ENCODE results near the gene ENOX1. TPM values are rescaled to one million over a fixed set of nuclear protein-coding genes. Genes with fewer than 3 reads are reported as not detected.

The ENOX1 gene
- total and polyA plus RNA-seq, 2 of the 8 experiments (the other 6 are each of a cell fraction or from before 2014, with no cell fraction given): 0.23 to 0.37 TPM

- H3K9me3 ChIP-seq (ENCODE audit: insufficient read depth in 2 of 2, low read depth in 1 of 2, low read length in 1 of 2): no peaks in the 10 kb centered on the region
- H3K14ac ChIP-seq (ENCODE audit: insufficient read length): no peak overlapping the region
- no peak overlapping the region for H2BK15ac ChIP-seq (ENCODE audit: low read length)
- no peak overlapping the region for H4K8ac ChIP-seq (ENCODE audit: extremely low read depth, insufficient read depth, low read length)
- H3K4me1 ChIP-seq (replicated peaks in 1 of 4; ENCODE audit: control insufficient read depth in 3 of 4, insufficient read depth in 4 of 4, low read length in 3 of 4): no peaks in the 10 kb centered on the region
- ChIA-PET CTCF (ENCODE audit: partially characterized antibody) (no interaction called here), POLR2A (ENCODE audit: partially characterized antibody) (no interaction called here)
- FAIRE-seq (no peak), DNase-seq (ENCODE audit: low read depth in 1 of 2, low spot score in 2 of 2) (no peak)
- no peak overlapping the region for H4K5ac ChIP-seq (ENCODE audit: insufficient read length, low read depth, low read length)
- no peaks in the 10 kb centered on the region for H3K79me1 ChIP-seq (ENCODE audit: low read depth, low read length)
- H3K79me2 ChIP-seq (ENCODE audit: control insufficient read depth in 1 of 2, insufficient read depth in 2 of 2, low read length in 2 of 2): no peaks in the 10 kb centered on the region
- H4K20me1 ChIP-seq (replicated peaks in 1 of 2; ENCODE audit: control insufficient read depth in 1 of 2, insufficient read depth in 2 of 2, low read length in 2 of 2): no peaks in the 10 kb centered on the region
- no peak overlapping the region for H2AK5ac ChIP-seq (ENCODE audit: low read depth, low read length)
- H2BK20ac ChIP-seq (ENCODE audit: low read length): no peak overlapping the region
- TF ChIP-seq TAF1 (IDR thresholded peaks at IDR 0.05; ENCODE audit: low read depth, low read length) (no peak), POLR2A (IDR thresholded peaks at IDR 0.05; ENCODE audit: control extremely low read depth in 1 of 2, low read depth in 2 of 2, low read length in 2 of 2) (no peak), SP2 (IDR thresholded peaks at IDR 0.05; ENCODE audit: low read length) (no peak), SIRT6 (IDR thresholded peaks at IDR 0.05; ENCODE audit: low read length) (no peak), CBX8 (IDR thresholded peaks at IDR 0.05; ENCODE audit: borderline replicate concordance, low read depth, low read length) (no peak), EZH2 (IDR thresholded peaks at IDR 0.05; ENCODE audit: low read depth, low read length, severe bottlenecking) (no peak), ATF2 (IDR thresholded peaks at IDR 0.05; ENCODE audit: low read length) (no peak), GTF2F1 (IDR thresholded peaks at IDR 0.05; ENCODE audit: borderline replicate concordance, low read depth, low read length) (no peak)
- no peak overlapping the region for H3K9ac ChIP-seq (replicated peaks in 1 of 4; ENCODE audit: extremely low read depth in 1 of 4, low read depth in 3 of 4, low read length in 3 of 4)
- H3K4ac ChIP-seq (replicated peaks; ENCODE audit: insufficient read length, low read depth, low read length): no peak overlapping the region
- H3K27me3 ChIP-seq (replicated peaks in 1 of 4; ENCODE audit: control insufficient read depth in 3 of 4, extremely low read depth in 1 of 4, insufficient read depth in 3 of 4, low read length in 3 of 4): no peaks in the 10 kb centered on the region
- no peak overlapping the region for H3K4me3 ChIP-seq (ENCODE audit: extremely low read depth in 1 of 4, insufficient read depth in 2 of 4, low read depth in 3 of 4, low read length in 4 of 4)
- no peak overlapping the region for H2BK120ac ChIP-seq (replicated peaks; ENCODE audit: low read depth, low read length)
- H2BK5ac ChIP-seq (ENCODE audit: low read depth, low read length): no peak overlapping the region
- no peak overlapping the region for H4K91ac ChIP-seq (replicated peaks; ENCODE audit: insufficient read length, low read length)
- H3K36me3 ChIP-seq (ENCODE audit: control insufficient read depth in 2 of 4, insufficient read depth in 4 of 4, low read length in 3 of 4): no peaks in the 10 kb centered on the region
- H3K27ac ChIP-seq (ENCODE audit: low read depth, low read length): no peak overlapping the region
- 80% methylated on average over 1 of the region's 1 CpG; no CpG with 5 or more reads in 1 of the 2 experiments for WGBS, 2 experiments (ENCODE audit: extremely low coverage in 1 of 2, insufficient coverage in 1 of 2, insufficient read length in 1 of 2, insufficient replicate concordance in 2 of 2, low coverage in 1 of 2, low lambda C conversion rate in 2 of 2, missing lambda C conversion rate in 1 of 2)
- H3K23me2 ChIP-seq (ENCODE audit: low read depth, low read length): no peaks in the 10 kb centered on the region
- no peak overlapping the region for H3K18ac ChIP-seq (ENCODE audit: extremely low read depth, low read length)
- H2BK12ac ChIP-seq (ENCODE audit: low read depth, low read length): no peak overlapping the region
- H3K23ac ChIP-seq (ENCODE audit: insufficient read length): no peak overlapping the region
- H2AFZ ChIP-seq (ENCODE audit: low read length): no peak overlapping the region
- no peak overlapping the region for H3K4me2 ChIP-seq (ENCODE audit: insufficient read depth in 1 of 2, low read depth in 2 of 2, low read length in 2 of 2)
- H3K56ac ChIP-seq (replicated peaks; ENCODE audit: insufficient read length, low read depth, low read length): no peak overlapping the region
Observed at GRCh38 chr13:43822969-43823368, 36.2 kb upstream of the ENOX1 start.

Measured in H1 (cell line).